Glomerular visceral epithelial cell (primary cell): ENCODE measurements around the gene ZDHHC11B.
A peak's percentile ranks its signal among the peaks of the same experiment; 100 is the strongest.

Experiments used
- DNase-seq: peaks from one replicate; pipeline ENCODE4 v3.0.0-alpha.2; 2016; ENCODE audit errors: extremely low spot score

ZDHHC11B gene

GRCh38 chr5:673161-673830 lies 111.2 kb downstream of the ZDHHC11B start:
- no peak for DNase-seq

DNA sequence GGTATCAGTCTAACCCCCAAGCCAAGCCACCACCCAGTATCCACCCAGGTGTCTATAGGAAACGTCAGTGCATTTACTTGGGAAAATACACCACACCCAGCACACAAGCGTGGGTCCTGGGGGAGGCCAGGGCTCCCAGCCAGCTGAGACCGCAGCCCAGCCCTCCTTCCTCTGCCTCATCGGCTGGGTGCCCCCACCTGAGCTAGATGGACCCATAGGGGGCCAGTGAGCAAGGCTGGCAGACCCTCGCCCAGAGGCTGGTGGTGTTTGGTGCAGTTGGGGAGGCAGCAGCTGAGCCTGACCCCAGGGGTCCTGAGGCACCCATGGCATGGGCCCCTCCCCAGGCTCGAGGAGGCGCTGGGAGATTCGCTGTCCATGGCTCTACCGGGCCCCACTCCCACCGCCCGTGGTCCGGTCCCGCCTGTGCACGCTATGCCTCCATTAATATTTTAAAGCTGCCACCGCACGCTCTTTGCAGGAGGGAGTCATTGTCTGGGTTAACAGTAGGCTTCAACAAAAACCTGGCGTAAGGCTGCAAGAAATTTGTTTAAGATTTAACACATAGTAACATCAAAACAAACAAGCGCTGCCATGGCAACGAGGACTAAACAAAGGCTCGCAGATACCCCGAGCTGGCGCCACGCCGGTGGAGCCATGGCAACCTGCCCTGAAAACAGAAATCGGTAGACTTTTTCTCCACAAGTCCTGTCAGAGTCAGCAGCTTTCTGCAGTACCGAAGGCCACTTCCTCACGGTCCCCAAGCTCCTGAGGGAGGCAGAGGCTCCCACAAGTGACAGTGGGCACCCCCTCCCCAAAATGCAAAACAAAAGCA lies 112.0 kb downstream of the ZDHHC11B start:
- DNase-seq: peak; percentile 91

DNA sequence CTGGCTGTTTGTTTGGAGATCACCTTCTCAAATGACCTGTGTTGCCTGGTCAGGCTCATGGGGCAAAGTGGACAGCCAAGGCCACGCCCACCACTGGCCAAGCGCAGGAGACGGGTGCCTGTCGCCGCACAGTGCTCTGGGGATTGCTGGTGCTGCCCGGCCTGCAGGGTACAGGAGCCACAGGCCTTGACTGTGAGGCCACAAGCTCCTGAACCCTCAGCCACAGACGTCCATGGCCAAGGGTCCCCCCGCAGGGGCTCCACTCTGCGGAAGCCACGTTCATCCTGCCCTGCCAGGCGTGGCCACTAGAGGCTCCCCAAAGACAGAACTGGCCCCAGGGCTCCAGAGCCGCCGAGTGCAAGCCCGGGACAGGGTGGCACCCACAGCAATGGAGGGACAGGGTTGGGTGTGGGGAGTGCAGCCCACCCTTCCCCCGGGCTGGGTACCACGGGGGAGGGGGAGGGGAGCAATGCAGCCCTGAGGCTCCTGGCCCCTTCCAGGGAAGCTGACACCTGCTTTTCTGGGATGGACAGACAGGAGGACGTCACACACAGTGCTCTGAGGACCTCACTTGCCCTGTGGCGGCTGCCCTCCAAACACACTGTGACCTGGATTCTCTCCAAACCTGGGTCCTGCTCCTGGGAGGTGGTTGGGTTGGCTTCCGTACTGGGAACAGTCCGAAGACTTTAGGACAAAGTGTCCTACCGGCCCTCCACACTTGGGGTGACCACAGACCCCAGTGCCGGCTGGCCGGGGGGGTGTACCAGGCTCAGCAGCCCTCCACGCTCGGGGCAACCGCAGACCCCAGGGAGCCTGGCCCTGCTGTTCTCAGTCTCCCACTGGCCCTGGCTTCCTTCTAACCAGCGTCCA lies 112.8 kb downstream of the ZDHHC11B start:
- peak; percentile 68 for DNase-seq

GRCh38 chr5:670396-671270 lies 113.9 kb downstream of the ZDHHC11B start:
- no peak for DNase-seq

DNA sequence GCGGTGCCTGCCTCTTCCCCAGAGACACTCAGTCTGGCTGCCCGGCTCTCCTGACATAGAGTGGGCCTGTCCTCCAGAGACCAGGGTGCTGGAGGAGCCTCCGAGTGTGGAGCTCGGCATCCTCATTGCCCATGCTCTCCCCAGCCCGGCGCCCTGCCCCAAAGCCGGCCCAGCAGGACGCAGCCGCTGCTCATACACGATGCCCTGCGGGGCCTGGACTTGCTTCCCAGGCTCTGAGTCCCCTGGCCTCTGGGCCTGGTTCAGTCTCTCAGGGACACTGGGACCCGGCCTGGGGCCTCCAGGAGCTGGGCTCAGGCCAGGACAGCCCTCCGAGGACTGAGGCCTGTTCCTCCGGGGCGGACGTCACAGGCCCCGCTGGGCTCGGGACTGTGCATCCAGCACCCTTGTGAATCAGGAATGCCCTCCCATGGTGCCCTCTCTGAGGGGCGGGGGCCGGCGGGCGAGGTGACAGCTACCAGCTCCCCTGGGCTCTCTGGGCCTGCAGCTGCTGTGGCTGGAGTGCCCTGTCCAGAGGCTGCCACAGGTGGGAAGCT lies 114.6 kb downstream of the ZDHHC11B start:
- DNase-seq: no peak

DNA sequence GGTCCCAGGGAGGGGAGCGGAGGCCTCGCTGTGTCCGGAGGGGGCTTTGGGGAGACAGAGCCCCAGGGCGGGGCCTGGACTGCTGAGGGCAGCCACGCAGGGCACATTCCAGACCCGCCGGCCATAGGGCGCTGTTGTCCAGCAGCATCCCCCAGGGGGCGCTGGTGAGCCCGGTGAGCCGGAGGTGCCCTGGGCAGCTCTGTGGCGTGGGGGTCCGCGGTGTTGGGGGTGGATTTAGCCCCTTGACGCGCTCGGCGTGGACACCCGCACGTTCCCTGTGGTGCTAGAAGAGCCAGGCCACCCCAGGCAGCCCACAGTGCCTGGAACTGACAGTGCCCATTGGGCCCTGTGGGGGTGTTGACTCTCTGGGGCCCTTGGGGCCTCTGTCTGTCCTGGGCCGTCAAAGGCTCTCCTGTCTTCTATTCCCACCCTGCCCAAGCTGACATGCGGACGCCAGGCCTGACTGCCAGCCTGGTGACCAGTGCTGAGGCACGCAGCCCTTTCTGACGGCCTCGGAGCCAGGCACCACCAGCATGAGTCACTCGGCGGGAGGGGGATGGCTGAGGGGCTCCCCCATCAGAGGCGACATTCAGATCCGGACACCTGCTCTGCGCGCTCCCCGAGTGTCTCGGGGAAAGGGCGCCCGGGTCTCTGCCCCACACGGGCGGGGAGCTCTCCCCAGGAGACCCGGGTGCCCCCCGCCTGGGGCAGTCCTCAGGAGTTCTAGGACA lies 115.3 kb downstream of the ZDHHC11B start:
- DNase-seq: no peak

DNA sequence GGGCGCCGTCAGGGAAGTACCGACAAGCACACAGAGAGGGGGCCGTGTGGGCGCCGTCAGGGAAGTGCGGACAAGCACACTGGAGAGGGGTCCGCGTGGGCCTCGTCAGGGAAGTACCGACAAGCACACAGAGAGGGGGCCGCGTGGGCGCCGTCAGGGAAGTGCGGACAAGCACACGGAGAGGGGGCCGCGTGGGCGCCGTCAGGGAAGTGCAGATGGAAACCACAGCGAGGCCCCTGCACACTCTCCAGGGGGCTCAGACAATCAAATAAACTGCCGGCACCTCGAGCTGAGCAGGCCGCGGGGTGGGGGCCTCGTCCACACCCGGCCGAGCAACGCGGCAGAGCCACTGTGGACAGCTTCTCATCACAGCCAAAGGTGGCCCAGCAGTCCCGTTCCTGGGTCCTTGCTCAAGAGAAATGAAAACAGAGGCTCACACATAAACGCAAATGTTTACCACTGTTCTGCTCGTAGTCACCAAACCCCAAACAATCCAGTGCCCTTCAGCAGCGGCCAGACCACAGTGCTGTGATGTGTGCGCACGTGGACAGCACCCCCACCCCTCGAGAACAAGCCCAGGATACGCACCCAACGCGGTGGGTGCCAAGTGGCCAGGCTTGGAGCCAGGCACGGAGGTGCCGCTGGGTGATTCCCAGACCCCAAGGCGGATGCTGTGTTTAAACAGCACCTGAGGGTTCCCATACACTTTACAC lies 116.1 kb downstream of the ZDHHC11B start:
- DNase-seq: no peak

DNA sequence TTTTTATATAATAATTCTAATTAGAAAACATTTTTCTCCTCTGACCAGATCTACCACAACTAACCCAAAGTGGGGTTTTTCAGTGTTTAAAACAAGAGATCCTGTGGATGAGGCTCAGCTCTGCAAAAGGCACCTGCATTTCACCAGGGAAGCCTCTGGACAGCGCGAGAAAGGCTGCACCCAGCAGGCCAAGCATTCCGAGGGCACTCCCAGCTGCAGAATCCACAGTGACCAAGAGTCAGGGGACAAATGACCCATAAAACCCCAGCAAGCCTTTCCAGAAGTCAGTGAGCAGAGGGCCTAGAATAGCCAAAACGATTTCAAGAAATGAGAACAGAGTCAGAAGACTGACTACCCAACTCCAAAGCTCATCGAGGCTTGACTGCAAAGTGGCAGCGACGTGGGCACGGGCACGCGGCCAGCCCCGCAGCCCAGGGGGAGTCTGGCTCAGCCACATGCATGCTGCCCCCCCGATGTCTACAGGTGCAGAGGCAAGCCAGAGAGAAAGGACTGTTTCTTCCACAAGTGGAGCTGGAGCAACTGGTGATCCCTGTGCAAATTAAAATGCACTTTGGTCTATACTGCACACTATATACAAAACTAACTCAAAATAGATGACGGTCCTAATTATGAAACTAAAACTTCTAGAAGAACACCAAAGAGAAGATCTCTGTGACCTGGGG lies 117.6 kb downstream of the ZDHHC11B start:
- DNase-seq: no peak

GRCh38 chr5:665956-666711 lies 118.4 kb downstream of the ZDHHC11B start:
- DNase-seq: no peak

DNA sequence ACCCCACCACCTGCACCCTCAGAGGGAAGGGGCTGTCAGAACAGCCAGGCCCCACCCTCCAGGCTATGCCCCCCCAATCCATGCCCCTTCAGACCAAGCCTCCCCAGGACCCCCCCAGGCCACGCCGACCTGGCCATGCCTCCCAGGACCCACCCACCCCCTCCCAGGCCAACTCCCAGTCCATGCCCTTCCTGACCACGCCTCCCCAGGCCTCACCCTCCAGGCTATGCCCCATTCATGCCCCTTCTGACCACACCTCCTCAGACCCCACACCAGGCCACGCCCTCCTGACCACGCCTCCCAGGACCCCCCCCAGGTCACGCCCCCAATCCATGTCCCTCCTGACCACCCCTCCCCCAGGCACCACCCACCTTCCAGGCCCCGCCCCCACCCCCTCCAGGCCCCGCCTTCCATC lies 119.0 kb downstream of the ZDHHC11B start:
- DNase-seq: no peak

- DNase-seq: no peak
Measured at GRCh38 chr5:664994-665360, 119.6 kb downstream of the ZDHHC11B start.

DNA sequence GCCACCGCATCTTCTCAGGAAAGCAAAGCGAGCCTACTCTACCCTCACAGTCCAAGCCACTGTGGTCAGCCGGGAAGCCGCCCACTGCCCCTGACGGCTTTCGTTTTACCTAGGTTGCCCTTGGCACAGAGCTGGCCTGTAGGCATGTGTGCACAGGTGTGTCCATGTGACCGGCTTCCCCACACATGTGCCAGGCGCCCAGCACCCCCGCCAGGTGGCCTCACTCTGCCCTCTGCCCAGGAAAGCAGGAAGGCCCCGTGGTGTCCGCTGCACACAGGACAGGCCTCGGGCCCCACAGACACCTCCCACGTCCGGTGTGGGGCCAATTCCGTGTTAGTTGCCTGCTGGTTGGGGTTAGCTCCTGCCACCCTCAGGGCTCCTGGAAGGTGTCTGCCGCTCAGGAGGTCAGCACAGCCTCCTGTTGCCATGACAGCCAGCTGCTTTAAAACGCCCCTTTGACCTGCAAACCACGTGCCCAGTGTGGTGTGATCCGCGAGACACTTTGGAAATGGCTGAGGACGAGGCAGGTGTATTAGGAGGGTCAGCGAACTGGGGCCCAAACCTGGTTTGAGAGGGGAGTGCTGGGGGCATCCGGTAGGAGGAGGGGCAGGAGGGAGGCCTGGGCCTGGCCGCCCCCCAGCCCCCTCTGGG lies 120.1 kb downstream of the ZDHHC11B start:
- DNase-seq: no peak

GRCh38 chr5:663436-664342 lies 120.8 kb downstream of the ZDHHC11B start:
- no peak for DNase-seq

DNA sequence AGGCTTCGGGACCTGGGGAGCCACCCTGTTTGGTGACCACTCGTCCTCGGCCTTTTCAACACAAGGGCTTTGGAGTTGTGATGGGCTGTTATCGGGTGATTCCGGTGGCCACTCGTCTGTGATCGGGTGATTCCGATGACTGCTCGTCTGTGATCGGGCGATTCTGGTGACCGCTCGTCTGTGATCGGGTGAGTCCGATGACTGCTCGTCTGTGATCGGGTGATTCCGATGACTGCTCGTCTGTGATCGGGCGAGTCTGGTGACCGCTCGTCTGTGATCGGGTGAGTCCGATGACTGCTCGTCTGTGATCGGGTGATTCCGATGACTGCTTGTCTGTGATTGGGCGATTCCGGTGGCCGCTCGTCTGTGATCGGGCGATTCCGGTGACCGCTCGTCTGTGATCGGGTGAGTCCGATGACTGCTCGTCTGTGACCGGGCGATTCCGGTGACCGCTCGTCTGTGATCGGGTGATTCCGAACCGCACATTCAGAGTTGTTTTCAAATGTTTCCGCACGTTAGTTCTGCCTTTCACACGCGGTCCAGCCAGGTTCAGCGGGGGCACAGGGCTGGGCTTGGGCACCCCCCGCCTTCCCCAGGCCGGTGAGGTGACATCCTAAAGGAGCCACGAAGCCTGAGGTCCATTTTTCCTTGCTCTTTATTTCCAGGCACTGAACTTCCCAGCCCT lies 121.6 kb downstream of the ZDHHC11B start:
- DNase-seq: no peak

GRCh38 chr5:661891-662750 lies 122.4 kb downstream of the ZDHHC11B start:
- DNase-seq: no peak
